HG03097 (cell line): ENCODE measurements around the gene SPATA25.
"Not testable (repeated sequence)": the region's sequence is repeated elsewhere in the genome, so short reads cannot be mapped to it uniquely, and the experiment has no call there.

Experiments
- ATAC-seq: cut with Tn5 transposase; IDR thresholded peaks from one replicate; pipeline ENCODE4 v1.9.1; 2021; ENCODE audit not compliant: unreplicated experiment, low FRiP score

SPATA25 gene

GRCh38 chr20:45887346-45887715, at the start of gene SPATA25:
SPATA25 (minus strand) TSS chr20:45887622; CDS start chr20:45887590, 32 bp downstream.
- no peak for ATAC-seq

GRCh38 chr20:45935416-45936046, 48.1 kb upstream of the SPATA25 start:
- peak; percentile 12 for ATAC-seq

GRCh38 chr20:45934586-45935415, 47.4 kb upstream of the SPATA25 start, which contains the start of gene PCIF1:
PCIF1 (plus strand) TSS chr20:45934683; CDS start chr20:45939000, 4,317 bp downstream.
- peak; percentile 64 for ATAC-seq

GRCh38 chr20:45934046-45934585, 46.7 kb upstream of the SPATA25 start:
- ATAC-seq = peak; percentile 13

GRCh38 chr20:45933266-45934045, 46.0 kb upstream of the SPATA25 start:
- no peak for ATAC-seq

- not testable (repeated sequence) for ATAC-seq
These were observed 44.3 kb upstream of the SPATA25 start for GRCh38 chr20:45931680-45932079.

- ATAC-seq = no peak
These were observed 39.9 kb upstream of the SPATA25 start for GRCh38 chr20:45927071-45927878.

- ATAC-seq = no peak
These were observed 39.3 kb upstream of the SPATA25 start for GRCh38 chr20:45926731-45927070.

GRCh38 chr20:45925821-45926506, 38.5 kb upstream of the SPATA25 start:
- ATAC-seq = no peak

GRCh38 chr20:45924391-45925261, 37.2 kb upstream of the SPATA25 start:
- ATAC-seq = no peak

- no peak for ATAC-seq
These were observed 34.1 kb upstream of the SPATA25 start for GRCh38 chr20:45921337-45922189.

GRCh38 chr20:45920462-45921336, 33.3 kb upstream of the SPATA25 start:
- ATAC-seq = no peak

GRCh38 chr20:45919542-45920399, 32.3 kb upstream of the SPATA25 start:
- no peak for ATAC-seq

- no peak for ATAC-seq
These were observed 31.5 kb upstream of the SPATA25 start for GRCh38 chr20:45918779-45919537.

GRCh38 chr20:45918182-45918737, 30.8 kb upstream of the SPATA25 start:
- no peak for ATAC-seq
